GM19023 (cell line): Measurements from ENCODE around the gene GOSR1.
"Not testable (repeated sequence)": the region's sequence is repeated elsewhere in the genome, so short reads cannot be mapped to it uniquely, and the experiment has no call there.

Experiments used
- ATAC-seq: cut with Tn5 transposase; IDR thresholded peaks from one replicate; pipeline ENCODE4 v1.9.1; 2021; ENCODE audit warnings: mild to moderate bottlenecking, moderate library complexity; ENCODE audit not compliant: unreplicated experiment

GOSR1 gene

DNA sequence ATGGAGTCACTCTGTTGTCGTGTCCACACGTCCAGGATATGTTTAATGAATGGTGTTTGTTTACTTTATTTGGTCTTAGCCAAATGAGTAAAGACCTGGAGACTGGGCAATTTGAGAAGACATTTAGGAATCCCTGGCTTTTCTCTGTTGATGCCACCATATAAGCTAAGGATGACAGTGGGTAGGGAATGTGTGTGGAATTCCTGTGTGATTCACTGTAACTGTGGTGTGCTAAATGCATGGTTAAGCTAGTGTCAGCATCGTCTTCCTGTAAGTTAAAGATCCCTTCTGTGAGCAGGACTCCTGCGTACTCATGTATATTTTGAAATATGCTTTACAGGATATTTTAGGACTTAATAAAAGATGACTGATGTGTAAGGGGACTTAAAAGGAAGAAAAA, 26.4 kb downstream of the GOSR1 start:
- no peak for ATAC-seq

DNA sequence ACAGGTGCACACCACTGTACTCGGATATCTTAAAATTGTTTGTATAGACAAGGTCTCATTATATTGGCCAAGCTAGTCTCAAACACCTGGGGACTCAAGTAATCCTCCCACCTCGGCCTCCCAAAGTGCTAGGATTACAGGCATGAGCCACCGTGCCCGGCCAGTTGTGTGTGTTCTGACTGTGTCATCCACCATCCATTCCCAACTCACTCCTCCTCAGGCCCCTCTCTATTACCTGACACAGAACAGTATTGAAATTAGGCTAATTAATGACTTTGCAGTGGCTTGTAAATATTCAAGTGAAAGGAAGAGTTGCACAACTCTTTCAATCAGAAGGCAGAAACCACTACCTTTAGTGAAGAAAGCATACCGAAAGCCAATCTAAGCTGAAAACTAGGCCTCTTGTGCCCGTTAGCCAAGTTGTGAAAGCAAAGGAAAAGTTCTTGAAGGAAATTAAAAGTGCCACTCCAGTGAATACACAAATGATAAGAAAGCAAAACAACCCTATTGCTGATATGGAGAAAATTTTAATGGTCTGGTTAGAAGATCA, 28.7 kb downstream of the GOSR1 start:
- ATAC-seq: no peak

DNA sequence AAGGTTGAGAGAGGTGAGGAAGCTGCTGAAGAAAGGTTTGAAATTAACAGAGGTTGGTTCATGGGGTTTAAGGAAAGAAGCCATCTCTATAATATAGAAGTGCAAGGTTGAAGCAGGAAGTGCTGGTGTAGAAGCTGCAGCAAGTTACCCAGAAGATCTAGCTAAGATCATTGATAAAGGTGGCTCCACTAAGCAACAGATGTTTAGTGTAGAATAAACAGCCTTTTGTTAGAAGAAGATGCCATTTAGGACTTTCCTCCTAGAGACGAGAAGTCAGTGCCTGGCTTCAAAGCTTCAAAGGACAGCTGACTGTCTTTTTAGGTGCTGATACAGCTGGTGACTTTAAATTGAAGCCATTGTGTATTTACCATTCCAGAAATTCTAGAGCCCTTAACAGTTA, 29.3 kb downstream of the GOSR1 start:
- no peak for ATAC-seq

DNA sequence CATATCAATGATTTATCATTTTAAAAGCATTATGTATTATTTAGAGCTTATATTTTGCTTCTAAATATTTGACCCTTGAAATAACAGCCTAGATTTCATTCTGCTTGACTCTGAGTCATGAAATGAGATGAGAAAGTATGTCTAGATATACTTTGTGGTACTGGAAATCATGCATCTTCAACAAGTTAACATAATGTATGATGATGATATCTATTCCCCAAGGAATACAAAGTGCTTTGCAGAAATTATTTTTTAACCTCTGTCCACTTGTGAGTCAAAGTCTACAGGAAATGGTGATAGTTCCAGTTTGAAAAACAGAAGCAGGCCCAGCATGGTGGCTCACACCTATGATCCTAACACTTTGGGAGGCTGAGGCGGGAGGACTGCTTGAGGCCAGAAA, 36.1 kb downstream of the GOSR1 start:
- no peak for ATAC-seq

GRCh38 chr17:30514895-30515596, 37.8 kb downstream of the GOSR1 start:
- no peak for ATAC-seq

GRCh38 chr17:30517786-30518185, 40.6 kb downstream of the GOSR1 start:
- ATAC-seq: no peak

DNA sequence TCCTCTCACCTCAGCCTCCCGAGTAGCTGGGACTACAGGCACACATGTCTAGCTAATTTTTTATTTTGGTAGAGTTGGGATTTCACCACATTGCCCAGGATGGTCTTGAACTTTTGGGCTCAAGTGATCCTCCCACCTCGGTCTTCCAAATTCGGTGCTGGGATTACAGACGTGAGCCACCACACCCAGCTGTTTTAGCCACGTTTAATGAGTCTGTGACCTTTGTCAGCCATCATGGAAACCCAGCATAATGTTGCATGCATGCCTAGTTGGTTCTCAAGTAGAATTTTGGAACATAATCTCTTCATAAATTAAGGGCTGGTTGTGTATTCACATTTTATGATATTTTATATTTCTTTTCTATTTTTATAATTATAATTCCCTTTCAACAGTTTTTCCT, 42.0 kb downstream of the GOSR1 start:
- ATAC-seq: no peak

- ATAC-seq: no peak
These were observed 42.5 kb downstream of the GOSR1 start for GRCh38 chr17:30519707-30520106.

DNA sequence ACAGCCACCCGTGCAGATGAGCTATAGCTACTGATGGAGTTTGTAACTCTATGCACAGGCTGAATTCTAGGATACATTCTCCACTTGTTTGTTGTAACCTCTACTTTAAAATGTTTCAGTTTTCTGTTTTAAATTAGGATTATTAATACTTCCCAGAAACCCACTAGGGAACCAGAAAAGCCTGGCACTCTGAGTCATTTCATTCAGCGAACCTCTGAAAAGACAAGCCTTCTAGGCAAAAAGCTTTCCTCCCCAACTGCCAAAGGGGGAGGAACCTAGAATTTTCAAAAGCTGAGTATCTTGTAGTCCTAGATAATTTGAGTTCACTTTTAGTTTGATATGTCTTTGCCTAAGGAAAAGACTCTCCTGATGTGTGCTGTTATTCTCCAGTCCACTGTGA, 43.2 kb downstream of the GOSR1 start:
- no peak for ATAC-seq

DNA sequence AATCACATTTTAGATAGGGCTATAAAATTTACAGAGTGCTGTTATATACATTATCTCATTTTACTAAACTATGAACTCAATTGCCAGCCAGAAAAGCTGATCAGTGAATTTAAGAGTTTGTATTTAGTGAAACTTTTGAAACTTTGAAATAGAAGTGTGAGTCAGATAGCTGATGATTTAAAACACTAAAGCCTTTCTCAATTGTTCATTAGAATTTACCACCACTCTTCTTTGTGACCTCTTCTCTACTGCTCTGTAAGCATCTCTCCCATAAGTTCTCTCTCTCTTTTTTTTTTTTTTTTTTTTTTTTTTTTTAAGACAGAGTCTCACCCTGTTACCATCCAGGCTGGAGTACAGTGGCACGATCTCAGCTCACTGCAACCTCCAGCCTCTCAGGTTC, 43.7 kb downstream of the GOSR1 start:
- no peak for ATAC-seq

DNA sequence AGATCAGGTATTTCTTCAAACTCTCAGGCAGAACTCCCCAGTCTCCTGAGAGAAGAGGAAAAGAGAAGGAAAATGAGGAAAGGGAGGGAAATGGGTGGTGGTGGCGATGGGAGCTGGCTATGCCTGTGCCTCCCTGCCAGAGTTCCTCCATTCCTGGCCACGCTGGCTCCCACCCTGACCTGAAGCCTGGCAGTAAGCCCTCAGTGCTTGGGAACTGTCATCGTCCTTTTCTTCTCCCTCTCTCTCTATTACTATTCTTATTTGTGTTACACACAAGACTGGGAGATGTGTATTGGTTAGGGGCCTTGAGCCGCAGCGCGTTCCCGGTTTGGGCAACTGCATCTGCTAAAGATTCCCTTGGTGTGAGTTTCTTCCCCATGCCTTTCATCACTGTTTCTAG, 44.6 kb downstream of the GOSR1 start:
- no peak for ATAC-seq

GRCh38 chr17:30523236-30523635, 46.0 kb downstream of the GOSR1 start:
- not testable (repeated sequence) for ATAC-seq

DNA sequence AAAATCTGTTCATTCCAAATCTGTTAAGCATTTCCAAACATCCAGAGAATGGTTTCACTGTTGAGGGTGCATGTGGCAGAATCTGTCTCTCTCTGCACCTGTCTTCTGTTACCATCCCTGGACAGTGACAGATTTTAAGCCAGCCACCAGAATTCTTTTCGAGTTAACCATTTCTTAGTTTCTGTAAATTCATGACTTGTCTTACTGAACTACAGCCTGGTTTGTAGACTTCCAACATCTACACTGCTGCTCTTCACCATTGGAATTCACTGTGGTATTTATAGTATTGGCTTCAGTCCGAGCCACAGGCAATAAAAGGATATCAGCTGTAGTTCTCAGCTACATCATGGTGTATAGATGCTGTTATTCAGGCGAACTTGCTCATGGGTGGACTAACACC, 47.6 kb downstream of the GOSR1 start:
- no peak for ATAC-seq

DNA sequence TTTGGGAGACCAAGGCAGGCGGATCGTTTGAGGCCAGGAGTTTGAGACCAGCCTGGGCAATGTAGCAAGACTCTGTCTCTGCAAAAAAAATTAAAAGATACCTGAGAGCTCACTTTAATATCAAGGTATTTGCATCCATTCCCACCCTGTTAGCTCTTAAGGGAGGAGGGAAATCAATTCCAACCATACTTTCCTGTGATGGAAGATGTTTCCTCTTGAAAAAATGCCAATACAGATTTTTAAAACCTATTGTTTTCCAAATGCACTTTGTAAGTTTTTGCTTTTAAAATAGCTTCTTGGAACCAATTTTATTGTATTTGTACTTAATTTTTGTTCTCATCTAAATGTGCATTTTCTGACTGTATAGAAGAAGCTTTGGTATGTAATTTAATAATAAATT, 49.2 kb downstream of the GOSR1 start:
- no peak for ATAC-seq

- ATAC-seq: not testable (repeated sequence)
These were observed 51.5 kb downstream of the GOSR1 start for GRCh38 chr17:30528701-30529100.

DNA sequence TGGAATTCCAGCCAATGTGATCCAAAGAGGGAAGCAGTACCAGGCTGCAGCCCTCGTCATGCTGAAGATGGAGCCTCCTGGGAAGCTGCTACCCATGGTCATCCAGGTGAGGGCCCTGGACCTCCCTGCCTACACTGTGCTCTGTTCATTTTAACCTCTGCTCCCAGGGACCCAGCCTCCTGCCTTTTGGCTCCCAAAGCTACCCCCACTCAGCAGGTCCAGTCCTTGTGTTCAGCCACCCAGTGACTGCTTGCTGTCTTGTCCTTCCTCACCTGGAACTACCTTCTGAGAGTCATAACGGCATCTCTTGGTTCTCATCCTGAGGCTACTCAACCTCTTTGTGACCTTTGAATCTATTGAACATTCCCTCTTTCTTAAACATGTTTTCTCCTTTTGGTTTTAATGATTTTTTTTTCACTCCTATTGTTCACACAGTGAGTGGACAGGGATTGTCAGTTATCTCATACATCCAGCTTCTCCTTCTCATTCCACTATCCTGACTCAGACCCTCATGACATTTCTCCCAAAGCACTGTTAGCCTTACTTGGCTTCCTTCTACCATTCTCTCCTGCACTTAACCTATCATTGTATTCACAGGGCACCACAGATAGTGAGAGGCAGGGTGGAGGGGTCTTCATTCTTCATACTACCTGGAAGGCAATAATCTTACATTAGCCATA, 53.3 kb downstream of the GOSR1 start:
- no peak for ATAC-seq

DNA sequence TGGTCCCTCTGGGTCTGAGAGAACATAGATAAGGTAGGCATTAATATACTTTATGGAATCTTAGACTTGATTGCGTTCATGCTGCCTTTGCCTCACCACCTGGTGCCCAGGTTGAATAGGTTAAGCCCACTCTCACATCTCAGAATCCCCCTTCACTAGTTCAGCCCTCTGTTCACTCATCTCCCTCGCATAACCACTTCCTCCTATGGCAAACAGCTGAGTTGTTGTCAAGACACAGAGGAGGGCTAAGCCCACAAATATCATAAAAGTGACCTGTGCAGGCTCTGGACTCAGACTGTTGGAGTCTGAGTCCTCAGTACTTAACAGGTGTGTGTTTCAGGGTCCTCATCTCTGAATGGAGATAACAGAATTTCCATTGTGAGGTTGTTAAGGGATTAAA, 55.7 kb downstream of the GOSR1 start:
- no peak for ATAC-seq

DNA sequence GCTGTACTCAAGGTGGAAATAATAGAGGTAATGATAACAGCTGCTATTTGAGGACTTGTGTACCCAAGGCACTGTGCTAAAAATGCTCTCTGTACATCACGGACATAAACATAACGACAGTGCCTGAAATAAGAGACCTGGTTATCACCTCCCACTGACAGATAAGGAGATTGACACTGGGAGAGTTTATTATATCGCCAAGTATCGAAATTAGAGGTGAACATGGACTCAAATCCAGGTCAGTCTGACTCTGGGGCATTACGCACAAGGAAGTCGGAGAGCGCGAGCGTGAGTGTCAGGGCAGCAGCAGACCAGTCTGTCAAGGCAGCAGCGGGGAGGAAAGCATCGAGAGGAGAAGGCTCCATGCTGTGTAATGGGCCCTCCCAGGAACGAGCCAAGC, 57.1 kb downstream of the GOSR1 start:
- no peak for ATAC-seq

GRCh38 chr17:30534938-30535921, 58.0 kb downstream of the GOSR1 start:
- ATAC-seq: no peak

DNA sequence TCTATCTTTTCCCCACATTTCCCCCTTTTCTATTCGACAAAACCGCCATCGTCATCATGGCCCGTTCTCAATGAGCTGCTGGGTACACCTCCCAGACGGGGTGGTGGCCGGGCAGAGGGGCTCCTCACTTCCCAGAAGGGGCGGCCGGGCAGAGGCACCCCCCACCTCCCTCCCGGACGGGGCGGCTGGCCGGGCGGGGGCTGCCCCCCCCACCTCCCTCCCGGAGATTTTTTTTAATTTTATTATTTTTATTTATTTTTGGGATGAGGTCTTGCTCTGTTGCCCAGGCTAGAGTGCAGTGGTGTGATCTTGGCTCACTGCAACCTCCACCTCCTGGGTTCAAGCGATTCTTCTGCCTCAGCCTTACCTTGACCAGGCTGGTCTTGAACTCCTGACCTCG, 59.6 kb downstream of the GOSR1 start:
- not testable (repeated sequence) for ATAC-seq

DNA sequence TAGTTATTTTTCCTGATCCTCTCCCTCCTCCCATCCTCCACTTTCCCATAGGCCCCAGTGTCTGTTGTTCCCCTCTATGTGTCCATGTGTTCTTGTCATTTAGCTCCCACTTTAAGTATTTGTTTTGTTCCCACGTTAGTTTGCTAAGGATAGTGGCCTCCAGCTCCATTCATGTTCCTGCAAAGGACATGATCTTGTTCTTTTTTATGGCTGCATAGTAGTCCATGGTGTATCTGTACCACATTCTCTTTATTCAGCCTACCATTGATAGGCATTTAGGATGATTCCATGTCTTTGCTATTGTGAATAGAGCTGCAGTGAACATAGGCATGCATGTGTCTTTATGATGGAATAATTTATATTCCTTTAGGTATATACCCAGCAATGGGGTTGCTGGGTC, 60.5 kb downstream of the GOSR1 start:
- ATAC-seq: not testable (repeated sequence)
